ENCODE results near the gene BLM. TPM values are rescaled to one million over a fixed set of nuclear protein-coding genes. Genes with fewer than 3 reads are reported as not detected.

BLM gene
- total RNA-seq, 4 donors from 2014 or later = 0.15 to 2.8 (median 1.4) TPM

DNA sequence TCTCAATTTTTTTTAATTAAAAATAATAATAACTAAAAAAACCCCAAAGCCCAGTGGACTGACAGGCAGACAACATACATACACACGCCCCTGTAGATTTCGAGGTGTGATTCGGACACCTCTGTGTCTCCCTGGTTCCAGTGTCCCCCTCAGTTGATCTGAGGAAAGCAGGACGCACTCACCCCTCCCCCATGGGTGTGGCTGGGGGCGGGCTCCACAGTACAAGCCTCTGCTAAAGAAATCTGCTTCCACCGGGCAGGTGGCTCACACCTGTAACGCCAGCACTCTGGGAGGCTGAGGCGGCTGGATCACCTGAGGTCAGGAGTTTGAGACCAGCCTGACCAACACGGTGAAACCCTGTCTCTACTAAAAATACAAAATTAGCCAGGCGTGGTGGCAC is 33.8 kb upstream of the BLM start:
- Histone ChIP-seq H3K27me3 (no peaks in the 10 kb centered on the region), H3K4me3 (no peak overlapping the region), H3K4me1 (peaks cover 0 to 14% (median 10%) of the 10 kb centered on the region in 3 donors), H3K9me3 (no peaks in the 10 kb centered on the region), H3K36me3 (no peaks in the 10 kb centered on the region), H3K27ac (no peak overlapping the region)
- 88 to 95% methylated on average over 3 to 4 of the region's 10 CpGs for WGBS, 2 donors (ENCODE audit: low coverage in 1 of 2)
- TF ChIP-seq POLR2AphosphoS5 (IDR thresholded peaks at IDR 0.05) (no peak), CTCF (IDR thresholded peaks at IDR 0.05) (no peak), EP300 (IDR thresholded peaks at IDR 0.05) (no peak)
- ATAC-seq = no peak

GRCh38 chr15:90683876-90684275 is 33.3 kb upstream of the BLM start:
- no peaks in the 10 kb centered on the region for H3K27me3 ChIP-seq
- no peak overlapping the region for H3K4me3 ChIP-seq
- no peak for ATAC-seq
- H3K9me3 ChIP-seq = no peaks in the 10 kb centered on the region
- H3K36me3 ChIP-seq = no peaks in the 10 kb centered on the region
- TF ChIP-seq POLR2AphosphoS5 (IDR thresholded peaks at IDR 0.05) (no peak), EP300 (IDR thresholded peaks at IDR 0.05) (no peak), POLR2A (IDR thresholded peaks at IDR 0.05) (no peak), CTCF (IDR thresholded peaks at IDR 0.05) (no peak)
- peaks cover 0 to 14% (median 10%) of the 10 kb centered on the region in 3 donors for H3K4me1 ChIP-seq
- H3K27ac ChIP-seq = no peak overlapping the region
- WGBS, 2 donors (ENCODE audit: low coverage in 1 of 2) = 83 to 87% methylated on average over 4 of the region's 4 CpGs

DNA sequence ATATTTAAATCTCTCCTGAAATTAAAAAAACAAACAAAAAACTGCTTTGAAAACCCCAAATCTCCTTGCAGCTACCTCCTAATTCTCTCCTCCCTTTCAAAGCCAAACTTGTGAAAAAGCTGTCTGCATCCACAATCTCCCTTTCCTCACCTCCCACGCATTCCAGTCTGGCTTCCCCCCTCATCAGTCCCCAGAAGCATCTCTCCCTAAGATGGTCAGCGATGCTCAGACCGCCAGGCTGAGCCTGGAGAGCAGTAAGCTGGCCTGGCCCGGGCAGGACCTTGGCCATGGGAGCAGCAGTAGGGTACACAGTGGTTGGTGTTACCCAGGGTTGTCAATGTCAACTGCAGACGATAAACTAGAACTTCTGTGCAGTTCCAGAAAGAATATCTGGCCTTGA is 32.9 kb upstream of the BLM start:
- 80 to 86% methylated on average over 1 to 5 of the region's 5 CpGs for WGBS, 2 donors (ENCODE audit: low coverage in 1 of 2)

GRCh38 chr15:90685591-90686434 is 31.3 kb upstream of the BLM start:
- TF ChIP-seq CTCF (IDR thresholded peaks at IDR 0.05) (no peak), EP300 (IDR thresholded peaks at IDR 0.05) (no peak), POLR2A (IDR thresholded peaks at IDR 0.05) (no peak), POLR2AphosphoS5 (IDR thresholded peaks at IDR 0.05) (no peak)
- Histone ChIP-seq H3K27ac (no peak overlapping the region), H3K4me1 (peaks cover 0 to 7% (median 4%) of the 10 kb centered on the region in 3 donors), H3K36me3 (no peaks in the 10 kb centered on the region), H3K4me3 (no peak overlapping the region), H3K27me3 (no peaks in the 10 kb centered on the region), H3K9me3 (no peaks in the 10 kb centered on the region)
- no peak for ATAC-seq
- WGBS, 2 donors (ENCODE audit: low coverage in 1 of 2) = 81 to 86% methylated on average over 9 to 10 of the region's 11 CpGs

More for the DNA sequence above, 32.9 kb upstream of the BLM start:
- H3K36me3 ChIP-seq = no peaks in the 10 kb centered on the region
- no peak for TF ChIP-seq CTCF (IDR thresholded peaks at IDR 0.05)
- TF ChIP-seq POLR2AphosphoS5 (IDR thresholded peaks at IDR 0.05) = no peak
- TF ChIP-seq POLR2A (IDR thresholded peaks at IDR 0.05) = no peak
- no peak for TF ChIP-seq EP300 (IDR thresholded peaks at IDR 0.05)
- no peaks in the 10 kb centered on the region for H3K27me3 ChIP-seq
- H3K9me3 ChIP-seq = no peaks in the 10 kb centered on the region
- H3K27ac ChIP-seq = no peak overlapping the region
- no peak for ATAC-seq
- H3K4me3 ChIP-seq = no peak overlapping the region
- peaks cover 0 to 14% (median 10%) of the 10 kb centered on the region in 3 donors for H3K4me1 ChIP-seq
